HG02943 (cell line): ENCODE results near the gene BMAL2.

Experiments used
- ATAC-seq: cut with Tn5 transposase; IDR thresholded peaks from one replicate; pipeline ENCODE4 v1.9.1; 2021; ENCODE audit warnings: mild to moderate bottlenecking, low read depth, moderate library complexity; ENCODE audit not compliant: unreplicated experiment

The BMAL2 gene

GRCh38 chr12:27332714-27333402 lies at the start of gene BMAL2:
Gene BMAL2, plus strand, starts transcription at chr12:27332836. Its CDS starts 237 bp downstream, at chr12:27333073.
- no peak for ATAC-seq

- no peak for ATAC-seq
Measured at GRCh38 chr12:27284021-27284420, 48.6 kb upstream of the BMAL2 start.

- no peak for ATAC-seq
Measured at GRCh38 chr12:27284751-27285150, 47.9 kb upstream of the BMAL2 start.

DNA sequence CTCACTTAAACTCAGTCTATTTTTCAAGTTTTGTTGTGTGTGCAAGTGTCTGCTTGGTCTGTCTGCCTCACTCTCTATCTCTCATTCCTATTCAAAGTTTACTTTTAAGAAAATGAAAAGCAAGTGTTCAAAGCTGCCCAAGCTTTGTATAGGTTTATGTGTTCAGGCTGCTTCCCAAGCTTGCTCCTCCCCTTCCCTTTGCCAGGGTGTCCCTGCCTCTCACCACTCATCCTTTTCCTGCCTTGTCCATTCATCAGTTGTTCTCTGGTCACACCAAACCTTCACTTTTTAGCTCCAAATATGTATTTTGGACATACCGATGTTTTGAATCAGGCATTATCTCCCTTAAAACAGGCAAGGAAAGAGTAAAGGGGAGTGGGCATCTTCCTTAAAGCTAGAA lies 47.2 kb upstream of the BMAL2 start:
- no peak for ATAC-seq

GRCh38 chr12:27289414-27289813 lies 43.2 kb upstream of the BMAL2 start:
- ATAC-seq, result no peak

DNA sequence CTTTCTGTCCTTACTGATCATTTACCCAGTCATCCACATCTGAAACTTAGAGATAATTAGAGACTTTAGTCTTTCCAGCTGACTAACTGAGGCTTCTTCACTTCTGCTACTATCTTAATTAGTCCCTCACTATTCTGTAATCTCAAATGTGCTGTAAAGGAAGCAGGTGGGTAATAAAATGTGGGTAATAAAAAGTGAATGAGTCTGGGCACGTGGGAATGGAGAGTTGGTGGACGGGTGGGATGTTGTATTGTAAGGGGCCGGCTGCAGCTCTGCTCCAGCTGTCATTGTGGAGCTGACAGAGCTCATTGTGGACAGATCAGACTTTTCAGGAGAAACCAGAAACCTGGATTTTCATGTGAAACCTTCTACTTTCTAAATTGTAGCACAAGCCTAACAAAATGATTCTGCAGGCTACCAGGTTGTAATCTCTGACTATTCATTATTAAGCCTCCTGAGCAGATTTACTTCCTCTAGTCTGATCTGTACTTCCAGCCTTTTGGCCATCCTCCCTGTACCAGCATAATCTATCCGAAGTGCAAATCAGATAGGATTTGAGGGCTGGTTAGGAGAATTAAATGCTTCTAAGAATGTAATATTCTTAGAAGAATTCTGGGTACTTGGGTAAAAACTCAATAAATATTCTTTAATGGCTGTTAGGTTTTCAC lies 42.0 kb upstream of the BMAL2 start:
- ATAC-seq, result no peak

GRCh38 chr12:27291862-27292261 lies 40.8 kb upstream of the BMAL2 start:
- ATAC-seq, result no peak

GRCh38 chr12:27292718-27293117 lies 39.9 kb upstream of the BMAL2 start:
- no peak for ATAC-seq

DNA sequence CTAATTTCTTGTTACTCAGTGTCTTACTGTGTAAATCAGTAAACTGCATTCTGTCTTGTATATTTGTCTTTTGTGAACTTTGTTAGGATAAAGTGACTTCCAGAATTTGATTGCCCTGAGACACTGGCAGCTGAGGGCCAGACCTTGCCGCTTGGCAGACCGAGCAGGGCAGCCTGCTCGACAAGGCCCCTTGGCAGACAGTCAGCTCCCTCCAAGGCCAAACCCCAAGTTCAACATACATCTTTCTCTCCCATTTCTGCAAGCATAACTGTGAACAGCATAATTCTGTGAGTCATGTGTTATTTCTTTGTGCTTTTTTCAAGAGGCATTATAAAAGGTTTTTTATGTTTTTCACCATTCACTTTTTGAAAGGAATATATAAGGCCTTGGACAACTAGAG lies 39.2 kb upstream of the BMAL2 start:
- no peak for ATAC-seq

- ATAC-seq, result no peak
Measured at GRCh38 chr12:27296674-27297073, 36.0 kb upstream of the BMAL2 start.

GRCh38 chr12:27297566-27297965 lies 35.1 kb upstream of the BMAL2 start:
- no peak for ATAC-seq

GRCh38 chr12:27299102-27299501 lies 33.5 kb upstream of the BMAL2 start:
- no peak for ATAC-seq

DNA sequence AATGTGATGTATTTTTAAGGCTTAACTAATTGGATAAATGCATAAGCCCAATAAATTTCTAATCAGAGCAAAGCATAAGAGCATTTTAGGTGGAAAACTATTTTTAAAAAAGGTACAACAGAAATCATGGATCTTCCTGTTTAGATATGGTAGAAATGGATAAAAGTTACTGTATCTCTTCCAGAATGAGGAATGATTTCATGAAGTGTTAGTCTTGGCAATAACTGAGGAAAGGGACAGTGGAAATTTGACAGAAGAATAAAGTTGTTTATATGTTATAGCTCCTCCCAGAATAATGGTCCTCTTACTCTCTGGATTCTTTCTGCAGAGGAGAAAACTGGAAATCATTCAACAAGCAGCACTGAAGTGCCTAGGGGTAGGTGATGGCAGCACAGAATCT lies 32.4 kb upstream of the BMAL2 start:
- no peak for ATAC-seq

GRCh38 chr12:27303139-27304111 lies 29.2 kb upstream of the BMAL2 start:
- no peak for ATAC-seq

DNA sequence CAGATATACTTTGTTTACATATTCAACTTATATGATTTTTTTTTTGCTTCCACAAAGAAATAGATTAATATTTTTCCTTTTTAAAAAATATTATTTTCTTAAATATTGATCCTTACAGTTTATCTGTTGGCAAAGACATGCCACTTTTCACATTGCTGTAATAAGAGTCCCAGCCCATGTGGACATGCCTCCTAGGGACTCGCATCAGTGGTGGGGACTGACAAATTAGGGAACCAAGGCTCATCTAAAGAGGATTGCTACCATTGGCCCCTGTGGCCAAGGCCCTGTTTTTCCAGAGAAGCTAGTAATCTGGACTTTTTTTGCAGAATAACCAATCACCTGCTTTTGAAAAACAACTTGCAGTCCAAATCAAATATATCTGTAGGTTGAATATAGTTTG lies 27.8 kb upstream of the BMAL2 start:
- no peak for ATAC-seq

GRCh38 chr12:27305673-27306456 lies 26.8 kb upstream of the BMAL2 start:
- ATAC-seq, result no peak

DNA sequence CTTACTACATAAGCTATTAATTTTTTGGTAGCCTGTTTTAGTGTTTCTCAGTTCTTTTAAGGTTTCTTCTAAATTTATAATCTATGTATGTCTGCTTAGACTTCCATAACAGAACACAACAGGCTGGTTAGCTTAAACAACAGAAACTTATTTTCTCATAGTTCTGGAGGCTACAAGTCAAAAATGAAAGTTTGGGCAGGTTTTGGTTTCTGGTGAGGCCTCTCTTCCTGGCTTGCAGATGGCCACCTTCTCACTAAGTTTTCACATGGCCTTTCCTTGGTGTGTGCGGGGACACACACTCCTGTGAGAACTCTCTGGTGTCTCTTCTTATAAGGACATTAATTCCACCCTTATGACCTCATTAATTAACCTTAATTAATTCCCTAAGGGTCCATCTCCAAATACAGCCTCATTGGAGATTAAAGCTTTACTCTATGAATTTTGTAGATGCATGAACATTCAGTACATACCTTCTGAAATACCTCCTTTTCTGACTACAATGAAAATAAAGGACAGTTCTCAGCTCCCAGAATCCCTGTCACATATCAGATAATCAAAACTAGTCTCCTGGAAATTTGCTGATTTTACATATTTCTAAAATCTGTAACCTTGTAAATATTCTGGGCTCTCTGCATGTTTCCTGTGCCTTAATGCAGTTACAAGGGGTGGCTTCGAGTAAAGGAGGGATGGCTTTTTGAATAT lies 23.2 kb upstream of the BMAL2 start:
- no peak for ATAC-seq

GRCh38 chr12:27309995-27310315 lies 22.7 kb upstream of the BMAL2 start:
- ATAC-seq, result no peak

DNA sequence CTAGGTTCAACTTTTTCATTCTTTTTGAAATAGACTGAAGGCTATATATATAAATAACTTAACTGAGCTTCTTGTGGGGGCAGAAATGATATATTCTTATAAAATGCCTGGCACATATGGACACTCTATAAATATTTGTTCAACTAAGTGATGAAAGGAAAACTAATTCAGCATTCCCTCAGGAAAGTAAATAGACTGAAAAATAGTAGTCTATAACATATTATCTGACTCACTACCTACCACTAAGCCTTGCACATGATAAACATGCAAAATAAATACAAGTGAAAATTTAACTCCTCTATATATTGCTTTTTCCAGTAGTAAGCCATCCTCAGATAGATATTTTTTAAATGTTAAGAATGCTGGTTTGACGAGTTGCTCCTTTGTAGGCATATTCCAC lies 15.7 kb upstream of the BMAL2 start:
- no peak for ATAC-seq

GRCh38 chr12:27319409-27319808 lies 13.2 kb upstream of the BMAL2 start:
- no peak for ATAC-seq
